ENCODE measurements around the gene RHOT1.
"Not testable (repeated sequence)": the region's sequence is repeated elsewhere in the genome, so short reads cannot be mapped to it uniquely, and the experiment has no call there.

Gene RHOT1

GRCh38 chr17:32240750-32241149 is 98.4 kb downstream of the RHOT1 start:
- peak; percentile 30 for DNase-seq

DNA sequence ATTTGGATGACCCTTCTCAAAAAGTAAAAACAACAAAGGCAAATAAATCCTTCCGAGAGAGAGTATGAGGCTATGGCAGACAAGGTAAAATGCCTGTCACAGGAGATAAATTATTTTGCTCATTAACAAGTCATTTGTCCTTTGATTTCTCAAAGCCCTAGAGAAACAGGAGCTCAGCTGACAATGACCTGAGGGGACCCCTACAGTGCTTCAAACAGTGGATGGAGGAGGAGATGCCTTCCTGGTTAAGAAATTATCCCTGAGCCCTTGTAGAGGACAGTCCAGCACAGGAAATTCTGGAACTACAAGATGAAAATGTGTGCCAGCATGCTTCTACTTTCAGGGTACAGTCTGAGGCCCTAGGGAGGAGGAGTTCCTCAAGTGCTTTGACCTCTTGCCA is 99.3 kb downstream of the RHOT1 start:
- DNase-seq, result no peak

- DNase-seq, result no peak
These were observed 107.2 kb downstream of the RHOT1 start for GRCh38 chr17:32249475-32249874.

DNA sequence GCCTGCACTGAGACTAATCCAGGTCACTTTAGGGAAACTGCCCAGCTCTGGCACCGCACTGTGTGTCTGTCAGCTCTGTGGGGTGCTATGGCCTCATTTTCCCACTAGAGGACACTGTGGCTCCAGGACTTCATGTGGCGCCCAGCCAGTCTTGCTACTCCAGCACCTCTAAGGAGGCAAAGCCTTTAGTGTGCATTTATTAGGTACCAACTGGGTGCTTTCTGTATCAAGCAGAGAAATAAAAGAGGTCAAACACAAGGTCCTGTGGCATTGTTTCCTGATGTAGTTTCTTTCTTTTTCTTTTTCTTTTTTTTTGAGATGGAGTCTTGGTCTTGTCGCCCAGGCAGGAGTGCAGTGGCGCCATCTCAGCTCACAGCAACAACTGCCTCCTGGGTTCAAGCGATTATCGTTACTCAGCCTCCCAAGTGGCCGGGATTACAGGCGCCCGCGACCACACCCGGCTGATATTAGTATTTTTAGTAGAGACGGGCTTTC is 110.9 kb downstream of the RHOT1 start:
- peak; percentile 93 for DNase-seq

DNA sequence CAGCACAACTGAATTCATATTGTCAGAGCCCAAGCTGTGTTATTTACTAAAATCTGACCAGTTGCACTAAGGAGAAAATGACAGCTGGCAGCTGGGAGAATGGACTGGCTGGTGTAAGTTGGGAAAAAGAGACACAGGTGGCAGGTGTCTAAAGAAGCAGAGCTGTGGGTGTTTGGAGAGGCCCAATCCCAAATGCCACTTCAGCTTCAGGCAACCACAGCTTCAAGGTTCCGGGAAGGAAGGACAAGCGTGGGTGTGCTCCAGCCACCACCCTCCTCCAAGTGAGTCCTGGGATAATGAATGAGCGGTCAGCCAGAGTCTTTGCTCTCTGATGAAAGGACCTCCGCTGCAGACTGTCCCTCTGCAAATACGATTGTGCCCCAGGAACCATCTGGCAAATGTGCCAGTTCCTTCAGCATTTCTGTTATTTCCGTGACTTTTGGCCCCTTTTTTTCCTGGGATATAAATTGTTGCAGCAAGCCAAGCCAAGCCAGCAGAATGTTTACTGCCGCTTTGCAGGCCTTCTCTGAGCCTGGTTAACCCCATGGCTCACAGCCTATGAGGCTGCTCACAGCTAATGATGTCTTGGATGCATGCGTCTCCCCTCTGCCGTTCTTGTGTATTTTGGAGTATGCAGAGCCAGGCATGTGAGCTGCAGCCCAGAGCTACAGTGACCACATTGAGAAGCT is 113.9 kb downstream of the RHOT1 start:
- DNase-seq, result no peak

DNA sequence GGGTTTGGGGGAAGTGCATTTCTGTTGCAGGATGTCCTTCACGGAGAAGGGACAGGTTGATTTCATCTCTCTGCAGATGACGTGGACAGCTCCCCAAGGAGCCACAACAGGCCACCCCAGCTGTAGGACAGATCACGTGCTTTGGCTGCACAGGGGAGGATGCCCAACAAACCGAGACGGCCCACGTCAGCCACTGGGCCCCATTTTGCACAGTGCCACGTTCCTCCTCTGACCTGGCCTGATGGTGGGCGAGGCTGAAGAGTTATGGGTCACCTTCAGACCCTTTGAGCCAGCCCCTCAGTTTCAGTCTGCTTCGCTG is 114.4 kb downstream of the RHOT1 start:
- no peak for DNase-seq

DNA sequence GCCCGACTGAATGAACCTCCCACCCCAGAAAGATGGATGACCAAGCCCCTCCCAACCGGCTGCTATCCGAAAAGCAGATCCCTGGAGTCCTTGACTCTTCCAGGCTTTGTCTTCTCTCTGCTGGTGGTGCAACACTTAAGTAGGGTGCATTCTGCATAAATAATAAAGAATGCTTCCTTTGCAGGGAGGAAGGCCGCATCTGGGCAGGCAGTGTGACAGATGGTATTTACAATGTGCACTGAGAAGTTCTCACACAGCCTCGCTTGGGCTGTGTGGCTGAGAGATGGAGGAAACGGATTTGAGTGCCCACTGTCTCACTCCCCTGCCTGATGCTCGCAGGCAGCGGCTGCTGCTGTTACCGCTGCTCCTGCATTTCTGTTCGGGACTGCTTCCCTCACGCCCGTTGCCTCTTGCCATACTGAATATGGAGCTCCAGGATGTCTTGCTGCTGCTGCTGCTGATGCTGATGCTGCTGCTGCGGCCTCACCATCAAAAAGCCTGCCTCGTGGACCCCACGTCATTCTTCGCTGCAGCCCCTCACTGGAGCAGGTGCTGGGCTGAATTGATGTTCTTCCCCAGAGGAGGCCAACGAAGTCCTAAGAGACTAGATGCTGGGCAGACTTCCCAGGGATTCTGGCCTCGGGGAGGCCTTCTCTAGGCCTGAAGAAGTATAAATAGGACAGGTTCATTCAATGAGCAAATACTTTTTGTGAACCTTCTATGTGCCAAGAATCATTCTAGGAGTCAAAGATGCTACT is 116.3 kb downstream of the RHOT1 start:
- DNase-seq, result no peak

DNA sequence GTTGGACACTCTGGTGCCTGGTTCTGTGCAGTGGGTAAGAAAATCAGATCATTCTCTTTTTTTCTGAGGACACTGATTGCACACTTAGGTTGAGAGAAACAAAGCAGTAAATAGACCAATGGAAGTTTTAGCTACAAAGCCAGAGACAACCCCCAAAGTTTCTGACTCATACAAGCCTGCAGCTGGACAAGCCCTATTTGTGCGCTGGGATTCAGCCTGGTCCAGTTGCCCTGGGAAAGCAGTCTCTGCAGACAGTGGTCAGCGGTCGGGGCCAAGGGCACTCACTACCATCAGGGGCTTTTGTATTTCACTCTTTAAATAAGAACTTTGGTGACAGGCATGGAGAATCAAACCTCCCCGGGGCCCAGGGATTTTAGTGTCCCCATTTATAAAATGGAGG is 117.3 kb downstream of the RHOT1 start:
- DNase-seq, result no peak

GRCh38 chr17:32261417-32261736 is 119.1 kb downstream of the RHOT1 start:
- DNase-seq, result no peak

- no peak for DNase-seq
These were observed 119.7 kb downstream of the RHOT1 start for GRCh38 chr17:32261936-32262510.

- DNase-seq, result not testable (repeated sequence)
These were observed 121.2 kb downstream of the RHOT1 start for GRCh38 chr17:32263515-32263914.

DNA sequence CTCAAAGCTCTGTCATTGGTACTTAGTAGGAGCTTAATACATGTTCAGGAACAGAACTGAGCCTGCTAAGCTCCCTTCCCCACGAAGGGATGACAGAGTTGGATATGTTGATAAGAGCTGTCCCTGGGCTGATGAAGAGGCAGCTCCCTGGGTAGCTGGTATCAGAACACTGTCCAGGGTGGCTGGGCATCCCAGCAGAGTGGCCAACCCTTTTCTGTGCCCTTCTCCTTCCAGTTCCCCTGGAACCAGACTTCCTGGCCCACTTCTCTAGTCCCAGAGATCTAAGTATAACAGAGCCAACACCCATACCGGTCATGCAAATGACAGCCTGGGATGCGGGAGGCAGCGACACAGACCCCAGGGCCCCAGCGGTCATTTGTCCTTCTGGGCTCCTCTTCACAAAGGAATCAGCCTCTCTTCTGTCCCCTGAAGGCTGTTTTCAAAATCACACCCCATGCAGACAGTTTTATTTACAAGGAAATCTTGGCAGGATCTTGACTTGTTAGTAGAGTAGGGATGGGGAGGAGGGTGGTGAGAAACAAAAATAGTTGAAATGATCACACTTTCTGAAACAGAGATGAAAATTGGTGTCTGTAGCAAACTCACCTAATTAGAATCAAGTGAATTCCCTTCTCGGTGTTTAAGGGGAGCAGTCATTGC is 122.0 kb downstream of the RHOT1 start:
- DNase-seq, result no peak

- no peak for DNase-seq
These were observed 122.5 kb downstream of the RHOT1 start for GRCh38 chr17:32264823-32265191.

DNA sequence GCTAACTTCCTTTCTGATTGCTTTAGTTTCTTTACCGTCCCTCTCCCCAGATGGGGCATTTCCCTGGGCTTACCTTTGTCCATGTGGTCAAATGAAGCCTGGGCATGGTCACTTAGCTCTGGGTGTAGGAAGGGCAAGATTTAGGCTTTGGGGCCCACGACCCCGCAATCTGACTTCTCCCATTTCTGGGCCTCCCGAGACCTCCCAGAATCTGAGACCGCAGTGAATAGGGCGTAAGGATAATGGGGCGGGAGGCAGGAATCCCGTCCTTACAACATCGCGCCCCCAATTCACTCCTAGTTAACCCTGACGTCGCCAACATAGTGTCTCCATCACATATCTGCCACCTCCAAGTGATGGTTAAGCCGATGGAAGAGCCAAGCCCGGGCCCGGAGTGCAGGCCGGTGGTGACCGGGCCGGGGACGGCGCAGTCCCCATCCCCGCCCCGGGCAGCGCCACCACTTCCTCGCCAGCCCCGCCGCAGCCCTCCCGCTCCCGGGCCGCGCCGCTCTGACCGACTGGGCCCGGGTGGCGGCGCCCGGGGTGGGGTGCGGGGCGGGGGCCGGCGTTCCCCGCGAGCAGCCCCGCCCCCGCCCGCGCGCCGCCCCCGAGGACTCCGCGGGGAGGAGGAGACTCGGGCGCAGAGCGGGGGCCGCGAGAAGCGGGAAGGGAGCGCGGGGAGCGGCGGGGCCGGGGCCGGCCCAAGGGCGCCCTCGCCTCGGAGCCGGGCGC is 123.1 kb downstream of the RHOT1 start, which contains the start of gene RHBDL3:
RHBDL3 (plus strand) TSS at position 641 of the 732 bp plus-strand sequence. CDS start 358 bp downstream, outside the sequence.
- no peak for DNase-seq

GRCh38 chr17:32266051-32266388 is 123.7 kb downstream of the RHOT1 start:
- DNase-seq, result no peak

DNA sequence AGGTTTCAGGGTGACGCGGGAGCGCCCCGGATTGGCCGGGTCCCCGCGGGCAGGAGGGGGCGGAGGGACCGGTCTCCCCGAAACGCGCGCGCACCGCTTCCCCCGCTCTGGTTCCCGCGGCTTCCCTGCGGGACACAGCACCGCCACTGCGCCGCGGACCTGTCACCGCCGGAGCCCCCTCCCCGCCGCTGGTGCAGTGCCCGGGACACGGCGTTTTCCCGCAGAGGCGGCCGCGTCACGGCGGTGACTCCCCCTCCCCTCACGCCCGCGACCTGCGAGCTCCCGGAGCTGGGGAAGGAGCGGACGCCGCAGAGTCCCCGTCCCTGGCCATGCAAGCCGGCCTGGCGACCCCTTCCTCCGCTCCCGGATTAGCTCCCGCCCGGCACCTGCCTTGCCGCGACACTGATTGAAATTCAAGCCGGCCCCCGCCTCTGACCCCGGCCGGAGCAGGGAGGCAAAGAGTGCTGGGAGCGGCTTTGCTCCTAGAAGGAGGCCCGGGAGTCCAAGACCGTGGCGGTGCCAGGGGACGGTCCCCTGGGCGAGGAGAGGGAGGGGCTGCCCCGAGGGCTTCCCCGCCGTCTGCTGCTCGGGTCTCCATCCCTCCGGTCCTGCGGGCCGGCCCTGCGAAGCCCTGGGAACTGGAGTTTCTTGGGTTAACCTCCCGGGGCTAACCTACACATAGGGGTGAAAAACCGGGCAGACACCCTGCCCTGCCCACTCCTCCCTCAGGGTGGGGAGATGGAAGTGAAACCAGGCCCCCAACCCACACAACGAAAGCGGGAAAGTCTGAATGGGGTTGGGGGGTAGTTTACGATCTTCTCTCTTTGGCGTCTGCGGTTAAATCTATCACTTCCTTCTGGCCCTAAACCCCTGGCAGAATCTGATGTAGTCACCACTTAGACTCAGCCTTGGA is 124.3 kb downstream of the RHOT1 start:
- no peak for DNase-seq

GRCh38 chr17:32267690-32268205 is 125.4 kb downstream of the RHOT1 start:
- DNase-seq, result no peak

GRCh38 chr17:32268734-32269288 is 126.5 kb downstream of the RHOT1 start:
- no peak for DNase-seq

DNA sequence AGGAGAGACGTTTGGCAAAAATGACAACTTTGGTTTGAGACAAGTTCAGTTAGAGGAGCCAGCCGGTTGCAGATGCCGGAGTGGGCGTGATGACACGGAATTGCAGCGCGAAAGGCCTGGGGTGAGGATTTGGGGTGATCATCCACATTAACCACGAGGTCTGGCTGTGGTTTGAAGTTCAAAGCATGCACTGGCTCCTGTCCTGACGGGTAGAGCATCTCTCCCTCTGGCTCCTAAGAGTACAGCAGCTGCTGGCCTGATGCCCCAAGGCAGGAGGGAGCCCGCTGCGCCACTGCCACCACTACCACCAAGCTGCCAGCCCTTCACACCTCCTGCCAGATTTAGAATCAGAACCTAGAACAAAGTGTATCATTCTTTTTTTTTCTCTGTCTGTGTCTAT is 127.1 kb downstream of the RHOT1 start:
- no peak for DNase-seq

DNA sequence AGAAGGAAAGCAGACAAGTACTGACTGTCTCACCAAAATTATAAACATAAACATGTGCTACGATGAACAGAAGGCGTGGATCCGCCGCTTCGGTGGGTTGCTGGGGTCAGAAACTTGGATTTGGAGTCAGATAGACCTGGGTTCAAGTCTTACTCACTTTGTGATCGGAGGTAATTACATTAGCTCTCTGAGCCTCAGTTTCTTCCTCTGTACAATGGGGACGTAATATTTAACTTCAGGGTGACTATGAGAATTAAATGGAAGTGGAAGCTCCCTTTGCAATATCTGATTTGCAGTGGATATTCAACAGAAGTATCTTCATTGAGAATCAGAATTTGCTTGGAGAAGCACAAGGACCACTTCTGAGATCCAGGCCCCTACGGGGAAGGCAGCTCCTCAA is 129.5 kb downstream of the RHOT1 start:
- DNase-seq, result no peak

- no peak for DNase-seq
These were observed 131.8 kb downstream of the RHOT1 start for GRCh38 chr17:32274101-32274500.

DNA sequence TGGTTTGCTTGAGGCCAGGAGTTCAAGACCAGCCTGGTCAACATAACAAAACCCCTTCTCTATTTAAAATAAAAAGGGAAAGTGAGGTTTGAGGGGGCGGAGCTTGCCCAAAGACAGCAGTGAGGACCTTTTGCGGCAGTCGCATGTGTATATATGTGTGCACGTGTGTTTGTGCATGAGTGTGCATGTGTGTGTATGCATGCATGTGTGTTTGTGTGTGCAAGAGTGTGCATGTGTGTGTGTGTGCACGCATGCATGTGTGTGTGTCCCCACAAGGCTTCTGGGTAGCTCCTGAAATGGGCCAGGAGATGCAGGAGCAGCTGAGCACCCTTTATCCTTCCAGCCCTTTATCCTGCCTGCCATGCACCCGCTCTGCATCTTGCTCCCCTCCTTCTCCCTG is 132.3 kb downstream of the RHOT1 start:
- DNase-seq, result no peak

Data from hematopoietic multipotent progenitor cell treated with erythropoietin and hydrocortisone succinate and interleukin-3 and kit ligand, for 6 days (in vitro differentiated cells).